Vagina (tissue), 2 donors: ENCODE results near the gene OPRL1.
"Not testable (repeated sequence)": the region's sequence is repeated elsewhere in the genome, so short reads cannot be mapped to it uniquely, and the experiment has no call there.

ENCODE experiments used
- CTCF ChIP-seq, 3 experiments: fragments of 450-650 bp in 2 of 3; fragments of 200-600 bp in 1 of 3; sonication (generic) in 1 of 3; IDR thresholded peaks; one replicate each; pipeline ENCODE4 v1.5.1; 2017 to 2019; ENCODE audit warnings: antibody characterized with exemption in 3 of 3, mild to moderate bottlenecking in 2 of 3, moderate library complexity in 2 of 3
- POLR2AphosphoS5 ChIP-seq, 2 donors: sonication (generic); formaldehyde crosslinking; IDR thresholded peaks; one replicate each; pipeline ENCODE4 v1.9.0; 2017; ENCODE audit warnings: antibody characterized with exemption in 2 of 2, mild to moderate bottlenecking in 2 of 2, low read depth in 1 of 2; ENCODE audit not compliant: insufficient read depth in 1 of 2

DNA sequence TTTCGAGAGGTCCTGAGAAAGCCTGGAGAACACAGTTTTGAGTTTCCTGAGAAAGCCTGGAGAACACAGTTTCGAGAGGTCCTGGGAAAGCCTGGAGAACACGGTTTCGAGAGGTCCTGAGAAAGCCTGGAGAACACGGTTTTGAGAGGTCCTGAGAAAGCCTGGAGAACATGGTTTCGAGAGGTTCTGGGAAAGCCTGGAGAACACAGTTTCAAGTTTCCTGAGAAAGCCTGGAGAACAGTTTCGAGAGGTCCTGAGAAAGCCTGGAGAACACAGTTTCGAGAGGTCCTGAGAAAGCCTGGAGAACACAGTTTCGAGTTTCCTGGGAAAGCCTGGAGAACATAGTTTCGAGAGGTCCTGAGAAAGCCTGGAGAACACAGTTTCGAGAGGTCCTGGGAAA is 43.6 kb downstream of the OPRL1 start:
- not testable (repeated sequence) for TF ChIP-seq CTCF (IDR thresholded peaks at IDR 0.05); POLR2AphosphoS5 (IDR thresholded peaks at IDR 0.05; ENCODE audit: insufficient read depth in 1 of 2, low read depth in 1 of 2)
